Mesendoderm (in vitro differentiated cells): ENCODE results near the gene ELAPOR1. TPM values are rescaled to one million over a fixed set of nuclear protein-coding genes. Genes with fewer than 3 reads are reported as not detected.

Experiments
- DNase-seq: peaks from one replicate; pipeline ENCODE4 v3.0.0; 2013
- H2AK5ac ChIP-seq: 2 replicates; pipeline ENCODE4 v1.6.1; 2013; ENCODE audit warnings: low read length, inconsistent platforms
- H2BK120ac ChIP-seq: 2 replicates; pipeline ENCODE4 v1.6.1; 2013; ENCODE audit warnings: low read depth, mild to moderate bottlenecking, low read length, moderate library complexity, mixed read lengths
- H2BK15ac ChIP-seq: replicated peaks from 2 replicates; pipeline ENCODE4 v1.6.1; 2013; ENCODE audit warnings: low read depth, mild to moderate bottlenecking, moderate library complexity
- H2BK5ac ChIP-seq: 2 replicates; pipeline ENCODE4 v1.6.1; 2013; ENCODE audit warnings: low read length, inconsistent platforms
- H3K18ac ChIP-seq: 2 replicates; pipeline ENCODE4 v1.6.1; 2013; ENCODE audit warnings: mild to moderate bottlenecking, low read length, mixed read lengths
- H3K23ac ChIP-seq: one replicate; pipeline ENCODE4 v1.6.1; 2013; ENCODE audit warnings: low read length
- H3K27ac ChIP-seq: 2 replicates; pipeline ENCODE4 v1.5.1; 2013; ENCODE audit warnings: low read depth, mild to moderate bottlenecking, inconsistent platforms, low read length, moderate library complexity
- H3K27me3 ChIP-seq: 2 replicates; pipeline ENCODE4 v1.6.1; 2013; ENCODE audit warnings: low read length, control low read depth, mild to moderate bottlenecking, inconsistent platforms; ENCODE audit not compliant: insufficient read depth, poor library complexity
- H3K36me3 ChIP-seq: 2 replicates; pipeline ENCODE4 v1.6.1; 2013; ENCODE audit warnings: low read length, inconsistent platforms; ENCODE audit not compliant: control insufficient read depth, insufficient read depth
- H3K4ac ChIP-seq: one replicate; pipeline ENCODE4 v1.6.1; 2013; ENCODE audit warnings: low read depth, mild to moderate bottlenecking, low read length, moderate library complexity
- H3K4me1 ChIP-seq: 2 replicates; pipeline ENCODE4 v1.6.1; 2013; ENCODE audit warnings: low read depth, low read length, inconsistent platforms; ENCODE audit not compliant: control insufficient read depth
- H3K4me2 ChIP-seq: 2 replicates; pipeline ENCODE4 v1.6.1; 2013; ENCODE audit warnings: low read length
- H3K4me3 ChIP-seq: 2 replicates; pipeline ENCODE4 v1.5.1; 2013; ENCODE audit warnings: mild to moderate bottlenecking, low read length
- H3K56ac ChIP-seq: one replicate; pipeline ENCODE4 v1.6.1; 2013; ENCODE audit warnings: low read length
- H3K79me1 ChIP-seq: 2 replicates; pipeline ENCODE4 v1.6.1; 2013; ENCODE audit warnings: low read length, inconsistent platforms
- H3K79me2 ChIP-seq: 2 replicates; pipeline ENCODE4 v1.6.1; 2013; ENCODE audit warnings: mild to moderate bottlenecking, low read length; ENCODE audit not compliant: control insufficient read depth, insufficient read depth
- H3K9ac ChIP-seq: 2 replicates; pipeline ENCODE4 v1.6.1; 2013; ENCODE audit warnings: low read length, inconsistent platforms
- H4K5ac ChIP-seq: one replicate; pipeline ENCODE4 v1.6.1; 2013; ENCODE audit warnings: low read length
- H4K8ac ChIP-seq: one replicate; pipeline ENCODE4 v1.6.1; 2013; ENCODE audit warnings: low read depth, mild to moderate bottlenecking, control low read depth, low read length, moderate library complexity
- WGBS: extraction: QIAGEN DNeasy Blood & Tissue Kit; methylation state at CpG from one replicate; pipeline ENCODE4 v1.1.7; 2013; ENCODE audit warnings: low lambda C conversion rate, missing lambda C conversion rate; ENCODE audit not compliant: insufficient coverage; ENCODE audit errors: extremely low coverage; 5-methylcytosine and 5-hydroxymethylcytosine counted together
- small RNA-seq: library from polyadenylated mRNA; stranded (forward); fragments of <200 nt; extraction: miRNeasy Mini kit (QIAGEN cat#:217004); gene quantifications from one replicate; pipeline ENCODE3, GENCODE V24; 2013; ENCODE audit not compliant: insufficient read depth

Gene ELAPOR1

GRCh38 chr1:109160071-109160840 is 46.3 kb downstream of the ELAPOR1 start:
- H2BK5ac ChIP-seq, result no peak overlapping the region
- no peak overlapping the region for H3K9ac ChIP-seq
- no peak overlapping the region for H3K18ac ChIP-seq
- H2BK15ac ChIP-seq, result no peak overlapping the region
- H3K4me3 ChIP-seq, result no peak overlapping the region
- H3K36me3 ChIP-seq, result no peaks in the 10 kb centered on the region
- no peak overlapping the region for H3K56ac ChIP-seq
- no peak overlapping the region for H3K4ac ChIP-seq
- no peaks in the 10 kb centered on the region for H3K4me1 ChIP-seq
- no peak overlapping the region for H4K8ac ChIP-seq
- no peak for DNase-seq
- no CpG with 5 or more reads among the region's 7 CpGs for WGBS
- H3K27me3 ChIP-seq, result no peaks in the 10 kb centered on the region
- no peak overlapping the region for H2BK120ac ChIP-seq
- no peak overlapping the region for H2AK5ac ChIP-seq
- H3K79me2 ChIP-seq, result no peaks in the 10 kb centered on the region
- H4K5ac ChIP-seq, result no peak overlapping the region
- no peak overlapping the region for H3K23ac ChIP-seq
- no peak overlapping the region for H3K4me2 ChIP-seq
- no peaks in the 10 kb centered on the region for H3K79me1 ChIP-seq
- H3K27ac ChIP-seq, result no peak overlapping the region

- Histone ChIP-seq H3K36me3 (no peaks in the 10 kb centered on the region), H3K4me2 (no peak overlapping the region), H3K27ac (no peak overlapping the region), H3K79me2 (no peaks in the 10 kb centered on the region), H2BK5ac (no peak overlapping the region), H3K4me1 (no peaks in the 10 kb centered on the region), H4K5ac (no peak overlapping the region), H2BK15ac (no peak overlapping the region), H3K23ac (no peak overlapping the region), H3K9ac (no peak overlapping the region), H2BK120ac (no peak overlapping the region), H3K56ac (no peak overlapping the region), H3K18ac (no peak overlapping the region), H3K79me1 (no peaks in the 10 kb centered on the region), H4K8ac (no peak overlapping the region), H3K4ac (no peak overlapping the region), H3K4me3 (no peak overlapping the region), H3K27me3 (no peaks in the 10 kb centered on the region), H2AK5ac (no peak overlapping the region)
- WGBS, result no CpG with 5 or more reads among the region's 12 CpGs
- peak; percentile 33 for DNase-seq
Observed at GRCh38 chr1:109161858-109162606, 48.1 kb downstream of the ELAPOR1 start.

GRCh38 chr1:109162626-109163025 is 48.7 kb downstream of the ELAPOR1 start:
- no peak overlapping the region for H3K4me3 ChIP-seq
- no peaks in the 10 kb centered on the region for H3K27me3 ChIP-seq
- H2AK5ac ChIP-seq, result no peak overlapping the region
- H3K4me1 ChIP-seq, result no peaks in the 10 kb centered on the region
- no peak overlapping the region for H4K5ac ChIP-seq
- H3K18ac ChIP-seq, result no peak overlapping the region
- DNase-seq, result no peak
- no peak overlapping the region for H3K4me2 ChIP-seq
- H2BK120ac ChIP-seq, result no peak overlapping the region
- H2BK15ac ChIP-seq, result no peak overlapping the region
- H4K8ac ChIP-seq, result no peak overlapping the region
- H3K79me2 ChIP-seq, result no peaks in the 10 kb centered on the region
- H3K27ac ChIP-seq, result no peak overlapping the region
- no peak overlapping the region for H3K23ac ChIP-seq
- H3K4ac ChIP-seq, result no peak overlapping the region
- H3K9ac ChIP-seq, result no peak overlapping the region
- H2BK5ac ChIP-seq, result no peak overlapping the region
- no peaks in the 10 kb centered on the region for H3K79me1 ChIP-seq
- no peak overlapping the region for H3K56ac ChIP-seq
- H3K36me3 ChIP-seq, result no peaks in the 10 kb centered on the region

GRCh38 chr1:109163551-109163950 is 49.6 kb downstream of the ELAPOR1 start:
- Histone ChIP-seq H3K23ac (no peak overlapping the region), H4K8ac (no peak overlapping the region), H3K4me3 (no peak overlapping the region), H4K5ac (no peak overlapping the region), H2BK15ac (no peak overlapping the region), H3K4ac (no peak overlapping the region), H3K27me3 (no peaks in the 10 kb centered on the region), H2BK120ac (no peak overlapping the region), H3K9ac (no peak overlapping the region), H3K27ac (no peak overlapping the region), H3K36me3 (no peaks in the 10 kb centered on the region), H2AK5ac (no peak overlapping the region), H3K4me2 (no peak overlapping the region), H3K79me2 (no peaks in the 10 kb centered on the region), H3K56ac (no peak overlapping the region), H3K79me1 (no peaks in the 10 kb centered on the region), H3K18ac (no peak overlapping the region), H3K4me1 (no peaks in the 10 kb centered on the region), H2BK5ac (no peak overlapping the region)
- no peak for DNase-seq

Small RNA genes within 50 kb of the gene (small RNA-seq; reads per million reads assigned to genes)
- gene AL356488.2, result not detected
